ENCODE measurements around the gene KCNMB1. TPM values are rescaled to one million over a fixed set of nuclear protein-coding genes. Genes with fewer than 3 reads are reported as not detected.

KCNMB1 gene
- total and polyA plus RNA-seq, 2 donors (not counting 1 experiment from before 2014, with no cell fraction given), result 0.06 TPM; not detected in 1

- peaks cover 15% of the 10 kb centered on the region for H3K27me3 Mint-ChIP-seq
- no peak overlapping the region for H2AFZ ChIP-seq (ENCODE audit: insufficient read depth, low read depth, low read length, poor library complexity, severe bottlenecking)
- no peaks in the 10 kb centered on the region for H4K20me1 ChIP-seq (ENCODE audit: control insufficient read depth, insufficient read depth, low read length, poor library complexity, severe bottlenecking)
- H3K36me3 ChIP-seq (replicated peaks in 1 of 2; ENCODE audit: control extremely low read depth in 1 of 2, control insufficient read depth in 1 of 2, extremely low read depth in 1 of 2, insufficient read depth in 2 of 2, low read length in 1 of 2), result no peaks in the 10 kb centered on the region
- no peaks in the 10 kb centered on the region for H3K9me3 Mint-ChIP-seq (ENCODE audit: insufficient read depth)
- intact Hi-C loops (cut with micrococcal nuclease), result no loop called here
- H3K27me3 ChIP-seq (replicated peaks in 1 of 4; ENCODE audit: control extremely low read depth in 1 of 4, control insufficient read depth in 3 of 4, insufficient read depth in 4 of 4, low read length in 3 of 4), result no peaks in the 10 kb centered on the region
- H3K9ac ChIP-seq (ENCODE audit: low read length), result no peak overlapping the region
- no peak overlapping the region for H3K4me2 ChIP-seq (replicated peaks; ENCODE audit: low read depth, low read length, poor library complexity, severe bottlenecking)
- no peaks in the 10 kb centered on the region for H3K79me2 ChIP-seq (ENCODE audit: control insufficient read depth, insufficient read depth, low read length)
- CTCF ChIA-PET, result no interaction called here
- no peak overlapping the region for H3K4me3 Mint-ChIP-seq
- DNase-seq, result no peak
- ATAC-seq (ENCODE audit: low read depth), result no peak
- no peaks in the 10 kb centered on the region for H3K4me1 ChIP-seq (ENCODE audit: control insufficient read depth in 2 of 2, insufficient read depth in 2 of 2, low read length in 2 of 2)
- no peaks in the 10 kb centered on the region for H3K4me1 Mint-ChIP-seq
- TF ChIP-seq CTCF (IDR thresholded peaks at IDR 0.05) (no peak), EZH2 (IDR thresholded peaks at IDR 0.05; ENCODE audit: borderline replicate concordance, insufficient read depth, low read depth, low read length, poor library complexity, severe bottlenecking) (no peak)
- H3K27ac ChIP-seq (ENCODE audit: low read length in 2 of 2), result no peak overlapping the region
- WGBS (ENCODE audit: insufficient coverage), result 96% methylated on average over 4 of the region's 5 CpGs
- no peak overlapping the region for H3K4me3 ChIP-seq (ENCODE audit: control extremely low read depth in 1 of 5, extremely low read depth in 1 of 5, insufficient read depth in 1 of 5, low read depth in 2 of 5, low read length in 4 of 5)
- H3K9me3 ChIP-seq (ENCODE audit: control extremely low read depth in 1 of 3, control insufficient read depth in 2 of 3, insufficient read depth in 1 of 3, low read length in 2 of 3), result no peaks in the 10 kb centered on the region
- POLR2A ChIA-PET, result no interaction called here
- H3K27ac Mint-ChIP-seq, result no peak overlapping the region
Observed at GRCh38 chr5:170368586-170368985, 20.6 kb downstream of the KCNMB1 start.

- Mint-ChIP-seq H3K4me1 (no peaks in the 10 kb centered on the region), H3K27me3 (peaks cover 4% of the 10 kb centered on the region), H3K4me3 (no peak overlapping the region), H3K9me3 (ENCODE audit: insufficient read depth) (no peaks in the 10 kb centered on the region), H3K27ac (no peak overlapping the region)
- DNase-seq, result no peak
- CTCF ChIA-PET, result no interaction called here
- Histone ChIP-seq H3K9ac (ENCODE audit: low read length) (no peak overlapping the region), H3K4me1 (ENCODE audit: control insufficient read depth in 2 of 2, insufficient read depth in 2 of 2, low read length in 2 of 2) (no peaks in the 10 kb centered on the region), H2AFZ (ENCODE audit: insufficient read depth, low read depth, low read length, poor library complexity, severe bottlenecking) (no peak overlapping the region), H3K4me2 (replicated peaks; ENCODE audit: low read depth, low read length, poor library complexity, severe bottlenecking) (no peak overlapping the region), H4K20me1 (ENCODE audit: control insufficient read depth, insufficient read depth, low read length, poor library complexity, severe bottlenecking) (no peaks in the 10 kb centered on the region), H3K27me3 (replicated peaks in 1 of 4; ENCODE audit: control extremely low read depth in 1 of 4, control insufficient read depth in 3 of 4, insufficient read depth in 4 of 4, low read length in 3 of 4) (no peaks in the 10 kb centered on the region), H3K4me3 (ENCODE audit: control extremely low read depth in 1 of 5, extremely low read depth in 1 of 5, insufficient read depth in 1 of 5, low read depth in 2 of 5, low read length in 4 of 5) (no peak overlapping the region), H3K27ac (ENCODE audit: low read length in 2 of 2) (no peak overlapping the region), H3K36me3 (replicated peaks in 1 of 2; ENCODE audit: control extremely low read depth in 1 of 2, control insufficient read depth in 1 of 2, extremely low read depth in 1 of 2, insufficient read depth in 2 of 2, low read length in 1 of 2) (no peaks in the 10 kb centered on the region), H3K79me2 (ENCODE audit: control insufficient read depth, insufficient read depth, low read length) (no peaks in the 10 kb centered on the region), H3K9me3 (ENCODE audit: control extremely low read depth in 1 of 3, control insufficient read depth in 2 of 3, insufficient read depth in 1 of 3, low read length in 2 of 3) (no peaks in the 10 kb centered on the region)
- TF ChIP-seq CTCF (IDR thresholded peaks at IDR 0.05) (no peak), EZH2 (IDR thresholded peaks at IDR 0.05; ENCODE audit: borderline replicate concordance, insufficient read depth, low read depth, low read length, poor library complexity, severe bottlenecking) (no peak)
- intact Hi-C loops (cut with micrococcal nuclease), result no loop called here
- POLR2A ChIA-PET, result no interaction called here
- WGBS (ENCODE audit: insufficient coverage), result 91% methylated on average over 3 of the region's 3 CpGs
- ATAC-seq (ENCODE audit: low read depth), result no peak
Observed at GRCh38 chr5:170366276-170366675, 22.9 kb downstream of the KCNMB1 start.

All from B cell (primary cell).